ENCODE results near the gene TBC1D17.

Gene TBC1D17

DNA sequence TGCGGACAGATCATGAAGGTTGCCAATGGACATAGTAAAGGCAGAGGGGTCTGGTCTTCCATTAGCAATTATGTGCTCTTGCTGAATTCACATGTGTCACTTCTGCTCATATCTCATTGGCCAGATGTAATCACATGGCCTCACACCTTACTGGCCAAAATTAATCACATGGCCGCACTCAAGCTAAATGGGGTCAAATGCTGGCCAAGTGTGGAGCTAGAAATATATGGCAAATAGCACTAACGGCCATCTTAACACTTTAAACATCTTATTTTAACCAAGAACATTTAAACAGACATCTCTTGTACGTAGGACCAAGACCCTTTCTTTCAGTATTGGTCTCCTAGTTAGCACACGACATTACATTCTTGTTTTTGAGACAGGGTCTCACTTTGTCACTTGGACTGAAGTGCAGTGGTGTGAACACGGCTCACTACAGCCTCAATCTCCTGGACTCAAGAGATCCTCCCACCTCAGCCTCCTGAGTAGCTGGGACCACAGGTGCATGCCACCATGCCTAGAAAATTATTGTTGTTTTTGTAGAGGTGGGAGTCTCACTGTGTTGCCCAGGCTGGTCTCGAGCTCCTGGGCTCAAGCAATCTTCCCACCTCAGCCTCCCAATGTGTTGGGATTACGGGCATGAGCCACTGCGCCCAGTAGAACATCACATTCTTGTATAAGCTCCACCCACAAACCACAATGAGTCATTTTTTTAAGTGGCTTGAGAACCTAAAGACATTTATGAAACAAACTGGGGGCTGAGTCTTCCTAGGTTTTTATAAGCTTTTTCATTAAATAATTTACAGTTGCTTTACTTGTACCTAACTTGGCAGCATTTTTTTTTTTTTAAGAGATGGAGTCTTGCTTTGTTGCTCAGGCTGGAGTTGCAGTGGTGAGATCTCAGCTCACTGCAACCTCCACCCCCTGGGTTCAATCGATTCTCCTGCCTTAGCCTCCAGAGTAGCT lies 29.5 kb upstream of the TBC1D17 start:
- H3K36me3 ChIP-seq (ENCODE audit: control insufficient read depth in 4 of 4, insufficient read depth in 4 of 4, low read length in 3 of 4), result no peaks in the 10 kb centered on the region
- no peak overlapping the region for H3K27ac ChIP-seq (ENCODE audit: insufficient read depth in 1 of 2, low read depth in 1 of 2, low read length in 2 of 2, poor library complexity in 1 of 2, severe bottlenecking in 2 of 2)
- H3K27me3 ChIP-seq (replicated peaks in 2 of 5; ENCODE audit: control insufficient read depth in 4 of 5, insufficient read depth in 5 of 5, low read length in 4 of 5), result no peaks in the 10 kb centered on the region
- WGBS (ENCODE audit: insufficient coverage), result 81% methylated on average over 8 of the region's 10 CpGs
- H3K4me3 ChIP-seq (ENCODE audit: control insufficient read depth in 1 of 7, extremely low read depth in 1 of 7, insufficient read depth in 4 of 7, low read depth in 2 of 7, low read length in 6 of 7), result no peak overlapping the region
- DNase-seq, result peak; percentile 70 to 90 (median 85)
- POLR2A ChIA-PET, result no interaction called here
- CTCF ChIA-PET, result interaction anchor here (0.6 to 1.6 kb wide), 6 partner anchors 12 to 84 kb away, joined by 3 to 5 read pairs (median 3); no protein-coding TSS in a partner anchor
- H3K4me1 ChIP-seq (ENCODE audit: control extremely low read depth in 1 of 4, control insufficient read depth in 4 of 4, insufficient read depth in 4 of 4, low read length in 3 of 4), result peaks cover 7 to 34% (median 29%) of the 10 kb centered on the region in 4 experiments
- peaks cover 0 to 6% (median 0%) of the 10 kb centered on the region in 5 experiments for H3K9me3 ChIP-seq (ENCODE audit: control extremely low read depth in 1 of 5, control insufficient read depth in 4 of 5, insufficient read depth in 2 of 5, low read depth in 1 of 5, low read length in 4 of 5)

DNA sequence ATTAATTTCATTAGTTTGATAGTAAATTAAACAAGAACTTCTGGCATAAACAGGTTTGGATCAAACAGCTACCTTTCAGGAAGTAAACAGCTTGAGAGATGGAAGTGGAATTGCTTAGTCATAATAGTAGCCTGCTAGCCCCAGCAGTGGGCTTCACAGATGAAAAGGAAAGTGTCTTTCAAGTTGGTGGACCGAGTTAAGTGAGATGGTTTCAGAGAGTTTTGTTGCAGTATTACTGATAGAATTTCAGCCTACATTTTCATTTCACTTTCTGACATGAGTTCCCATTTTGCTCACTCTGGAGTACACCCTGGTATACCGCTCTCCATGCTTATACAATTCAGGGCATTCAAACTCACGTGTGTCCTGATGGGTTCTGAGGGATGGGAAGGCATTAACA lies 28.6 kb upstream of the TBC1D17 start:
- Histone ChIP-seq H3K4me1 (ENCODE audit: control extremely low read depth in 1 of 4, control insufficient read depth in 4 of 4, insufficient read depth in 4 of 4, low read length in 3 of 4) (peaks cover 7 to 38% (median 29%) of the 10 kb centered on the region in 4 experiments), H3K27ac (ENCODE audit: insufficient read depth in 1 of 2, low read depth in 1 of 2, low read length in 2 of 2, poor library complexity in 1 of 2, severe bottlenecking in 2 of 2) (no peak overlapping the region), H3K27me3 (replicated peaks in 2 of 5; ENCODE audit: control insufficient read depth in 4 of 5, insufficient read depth in 5 of 5, low read length in 4 of 5) (no peaks in the 10 kb centered on the region), H3K9me3 (ENCODE audit: control extremely low read depth in 1 of 5, control insufficient read depth in 4 of 5, insufficient read depth in 2 of 5, low read depth in 1 of 5, low read length in 4 of 5) (peaks cover 0 to 6% (median 0%) of the 10 kb centered on the region in 5 experiments), H3K36me3 (ENCODE audit: control insufficient read depth in 4 of 4, insufficient read depth in 4 of 4, low read length in 3 of 4) (no peaks in the 10 kb centered on the region), H3K4me3 (ENCODE audit: control insufficient read depth in 1 of 7, extremely low read depth in 1 of 7, insufficient read depth in 4 of 7, low read depth in 2 of 7, low read length in 6 of 7) (no peak overlapping the region)
- DNase-seq, result no peak
- CTCF ChIA-PET, result interaction anchor here (1.1 to 2.7 kb wide), 4 partner anchors 15 to 41 kb away, joined by 3 to 11 read pairs (median 5); no protein-coding TSS in a partner anchor
- WGBS (ENCODE audit: insufficient coverage), result 100% methylated on average over 1 of the region's 3 CpGs
- POLR2A ChIA-PET, result no interaction called here

DNA sequence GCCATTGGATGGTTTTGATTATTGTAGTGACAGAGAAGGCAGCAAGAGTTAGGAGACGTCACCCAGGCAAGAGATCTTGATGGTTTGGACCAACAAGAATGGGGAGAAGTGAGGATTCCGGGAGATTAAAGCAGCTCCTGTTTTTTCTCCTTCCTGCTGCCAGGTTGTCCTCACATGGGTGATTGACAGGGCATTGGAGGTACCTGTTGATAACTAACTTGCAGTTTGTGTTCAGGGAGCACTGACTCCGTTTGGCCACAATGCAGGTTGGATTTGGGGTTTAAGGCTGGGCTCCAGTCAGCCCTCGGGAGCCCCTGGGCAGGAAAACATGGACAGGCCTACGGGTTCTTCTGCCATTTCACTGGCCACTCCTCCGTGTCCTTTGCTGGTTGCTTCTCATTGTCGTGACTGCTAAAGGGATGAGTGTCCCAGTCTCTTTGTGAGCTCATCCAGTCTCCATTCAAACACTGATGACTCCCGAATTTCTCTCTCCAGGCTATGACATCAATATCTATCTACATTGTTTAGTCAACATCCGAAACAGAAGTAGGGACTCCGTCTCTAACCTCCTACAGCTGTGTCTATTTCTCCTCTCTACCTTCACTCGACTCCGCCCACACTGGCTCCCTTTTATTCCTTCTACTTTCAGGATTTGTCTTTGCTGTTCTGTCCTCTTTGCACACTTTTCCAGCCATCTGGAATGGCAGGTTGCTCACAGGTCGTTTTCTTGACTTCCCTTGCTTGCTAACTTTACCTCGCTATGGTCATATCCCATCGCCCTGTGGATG lies 27.9 kb upstream of the TBC1D17 start:
- ChIA-PET POLR2A (interaction anchor here (0.6 to 2.1 kb wide), 3 partner anchors 18 to 83 kb away, joined by 3 to 9 read pairs (median 3); partner anchors contain the start of genes FUZ and PNKP), CTCF (interaction anchor here (1.1 to 2.7 kb wide), 5 partner anchors 15 to 80 kb away, joined by 3 to 11 read pairs (median 4); no protein-coding TSS in a partner anchor)
- peak overlapping the region in 5 of 7 experiments; percentile 77 to 89 (median 84) for H3K4me3 ChIP-seq (ENCODE audit: control insufficient read depth in 1 of 7, extremely low read depth in 1 of 7, insufficient read depth in 4 of 7, low read depth in 2 of 7, low read length in 6 of 7)
- peaks cover 7 to 38% (median 29%) of the 10 kb centered on the region in 4 experiments for H3K4me1 ChIP-seq (ENCODE audit: control extremely low read depth in 1 of 4, control insufficient read depth in 4 of 4, insufficient read depth in 4 of 4, low read length in 3 of 4)
- H3K36me3 ChIP-seq (ENCODE audit: control insufficient read depth in 4 of 4, insufficient read depth in 4 of 4, low read length in 3 of 4), result peaks cover 0 to 5% (median 2%) of the 10 kb centered on the region in 4 experiments
- no peaks in the 10 kb centered on the region for H3K27me3 ChIP-seq (replicated peaks in 2 of 5; ENCODE audit: control insufficient read depth in 4 of 5, insufficient read depth in 5 of 5, low read length in 4 of 5)
- 93% methylated on average over 15 of the region's 15 CpGs for WGBS (ENCODE audit: insufficient coverage)
- no peak for DNase-seq
- H3K9me3 ChIP-seq (ENCODE audit: control extremely low read depth in 1 of 5, control insufficient read depth in 4 of 5, insufficient read depth in 2 of 5, low read depth in 1 of 5, low read length in 4 of 5), result peaks cover 0 to 6% (median 0%) of the 10 kb centered on the region in 5 experiments
- peak overlapping the region in 1 of 2 experiments; percentile 93 for H3K27ac ChIP-seq (ENCODE audit: insufficient read depth in 1 of 2, low read depth in 1 of 2, low read length in 2 of 2, poor library complexity in 1 of 2, severe bottlenecking in 2 of 2)

DNA sequence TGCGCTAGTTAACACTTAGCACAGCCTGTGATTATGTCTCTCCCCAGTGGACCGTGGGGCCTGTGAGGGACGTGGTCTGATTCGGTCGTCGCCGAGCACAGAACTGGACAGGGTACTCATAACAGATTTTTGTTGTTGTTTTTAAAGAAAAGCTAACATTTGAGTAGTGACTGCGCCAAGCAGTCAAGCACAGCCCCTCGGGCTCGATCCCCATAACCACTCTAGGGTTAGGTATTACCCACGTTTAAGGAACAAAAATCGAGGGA lies 27.3 kb upstream of the TBC1D17 start:
- peaks cover 7 to 38% (median 29%) of the 10 kb centered on the region in 4 experiments for H3K4me1 ChIP-seq (ENCODE audit: control extremely low read depth in 1 of 4, control insufficient read depth in 4 of 4, insufficient read depth in 4 of 4, low read length in 3 of 4)
- H3K27me3 ChIP-seq (replicated peaks in 2 of 5; ENCODE audit: control insufficient read depth in 4 of 5, insufficient read depth in 5 of 5, low read length in 4 of 5), result no peaks in the 10 kb centered on the region
- ChIA-PET CTCF (interaction anchor here (0.9 to 2.7 kb wide), 7 partner anchors 14 to 81 kb away, joined by 3 to 11 read pairs (median 4); partner anchors contain the start of gene FUZ), POLR2A (interaction anchor here (0.6 to 2.1 kb wide), 6 partner anchors 14 to 84 kb away, joined by 3 to 9 read pairs (median 5); partner anchors contain the start of genes AKT1S1, FUZ, PNKP and TBC1D17)
- H3K36me3 ChIP-seq (ENCODE audit: control insufficient read depth in 4 of 4, insufficient read depth in 4 of 4, low read length in 3 of 4), result peaks cover 0 to 9% (median 5%) of the 10 kb centered on the region in 4 experiments
- no peak for DNase-seq
- peaks cover 0 to 6% (median 0%) of the 10 kb centered on the region in 5 experiments for H3K9me3 ChIP-seq (ENCODE audit: control extremely low read depth in 1 of 5, control insufficient read depth in 4 of 5, insufficient read depth in 2 of 5, low read depth in 1 of 5, low read length in 4 of 5)
- 95% methylated on average over 4 of the region's 12 CpGs for WGBS (ENCODE audit: insufficient coverage)
- peak overlapping the region in 6 of 7 experiments; percentile 62 to 89 (median 83) for H3K4me3 ChIP-seq (ENCODE audit: control insufficient read depth in 1 of 7, extremely low read depth in 1 of 7, insufficient read depth in 4 of 7, low read depth in 2 of 7, low read length in 6 of 7)
- peak overlapping the region; percentile 90 to 93 for H3K27ac ChIP-seq (ENCODE audit: insufficient read depth in 1 of 2, low read depth in 1 of 2, low read length in 2 of 2, poor library complexity in 1 of 2, severe bottlenecking in 2 of 2)

DNA sequence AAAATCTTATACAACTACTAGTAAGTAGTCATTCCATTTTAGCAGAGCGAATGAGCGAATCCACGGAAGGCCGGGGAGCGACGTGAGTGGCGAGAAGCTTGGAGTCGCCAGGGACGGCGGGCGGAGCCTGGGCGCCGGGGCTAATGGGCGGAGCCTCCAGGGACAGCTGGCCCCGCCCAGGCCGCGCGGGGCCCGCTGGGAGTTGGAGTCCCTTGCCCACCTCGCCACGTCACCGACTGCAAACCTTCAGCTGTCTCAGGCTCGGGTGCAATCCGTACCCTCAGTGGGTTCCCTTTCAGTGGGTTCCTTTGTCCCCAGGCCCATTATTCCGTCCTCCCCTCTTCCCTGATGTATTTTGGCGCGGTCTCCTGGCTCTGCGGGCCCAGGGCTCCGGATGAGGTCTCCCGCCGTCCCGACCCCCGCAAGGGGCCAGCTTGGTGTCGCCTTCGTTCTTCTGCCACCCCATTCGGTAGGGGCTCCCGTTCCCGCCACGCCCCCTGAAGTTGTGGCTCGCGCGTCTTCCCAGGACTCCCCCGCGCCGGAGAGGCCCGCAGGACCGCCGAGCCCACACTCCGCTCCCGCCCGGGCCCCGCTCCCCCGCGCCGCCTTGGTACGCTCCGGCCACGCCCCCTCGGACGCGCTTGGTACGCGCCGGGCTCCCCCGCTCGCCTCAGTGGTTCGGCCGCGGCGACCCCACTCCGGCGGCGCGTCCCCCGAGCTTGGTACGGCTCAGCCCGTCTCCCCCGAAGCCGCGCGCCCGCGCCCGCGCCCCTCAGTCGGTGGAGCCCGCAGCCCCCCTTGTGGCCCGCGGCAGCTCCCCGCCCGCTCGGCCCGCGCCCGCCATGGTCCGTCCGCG lies 26.8 kb upstream of the TBC1D17 start, which contains the start of gene PTOV1:
TSS of gene PTOV1 (plus strand) at position 673 of the 856 bp plus-strand sequence.
- CTCF ChIA-PET, result interaction anchor here (0.9 to 2.7 kb wide), 7 partner anchors 14 to 81 kb away, joined by 3 to 11 read pairs (median 4); partner anchors contain the start of gene FUZ
- WGBS (ENCODE audit: insufficient coverage), result 5% methylated on average over 89 of the region's 98 CpGs
- peak within 1 kb of the TSS; percentile 62 to 89 (median 84) for H3K4me3 ChIP-seq (ENCODE audit: control insufficient read depth in 1 of 7, extremely low read depth in 1 of 7, insufficient read depth in 4 of 7, low read depth in 2 of 7, low read length in 6 of 7)
- POLR2A ChIA-PET, result interaction anchor here (0.6 to 2.1 kb wide), 10 partner anchors 13 to 84 kb away, joined by 3 to 9 read pairs (median 4); partner anchors contain the start of genes AKT1S1, ATF5, FUZ and NUP62
- peaks cover 7 to 38% (median 29%) of the 10 kb centered on the region in 4 experiments for H3K4me1 ChIP-seq (ENCODE audit: control extremely low read depth in 1 of 4, control insufficient read depth in 4 of 4, insufficient read depth in 4 of 4, low read length in 3 of 4)
- peak; percentile 91 to 95 (median 95) for DNase-seq
- H3K9me3 ChIP-seq (ENCODE audit: control extremely low read depth in 1 of 5, control insufficient read depth in 4 of 5, insufficient read depth in 2 of 5, low read depth in 1 of 5, low read length in 4 of 5), result peaks cover 0 to 6% (median 0%) of the 10 kb centered on the region in 5 experiments
- H3K36me3 ChIP-seq (ENCODE audit: control insufficient read depth in 4 of 4, insufficient read depth in 4 of 4, low read length in 3 of 4), result peaks cover 0 to 15% (median 9%) of the 10 kb centered on the region in 4 experiments
- no peaks in the 10 kb centered on the region for H3K27me3 ChIP-seq (replicated peaks in 2 of 5; ENCODE audit: control insufficient read depth in 4 of 5, insufficient read depth in 5 of 5, low read length in 4 of 5)
- peak within 1 kb of the TSS; percentile 90 to 93 for H3K27ac ChIP-seq (ENCODE audit: insufficient read depth in 1 of 2, low read depth in 1 of 2, low read length in 2 of 2, poor library complexity in 1 of 2, severe bottlenecking in 2 of 2)
